Right lobe of liver (tissue), 6 donors: ENCODE measurements around the gene ARFIP1. TPM values are rescaled to one million over a fixed set of nuclear protein-coding genes. Genes with fewer than 3 reads are reported as not detected.

ENCODE experiments used
- ATAC-seq, 4 donors: fragments of 200-7000 bp; cut with Tn5 transposase; one replicate each; pipeline ENCODE4 v1.9.1; 2020; ENCODE audit warnings: mild to moderate bottlenecking in 4 of 4, moderate library complexity in 4 of 4
- DNase-seq, 3 donors: peaks; one replicate each; pipeline ENCODE4 v3.0.0-alpha.2; 2020
- H3K27ac ChIP-seq, 3 donors: fragments of 200-600 bp; one replicate each; pipeline ENCODE4 v1.8.0; 2022
- H3K27me3 ChIP-seq, 2 donors: fragments of 200-600 bp; one replicate each; pipeline ENCODE4 v1.8.0; 2022
- H3K36me3 ChIP-seq, 4 donors: fragments of 200-600 bp; sonication (generic) in 1 of 4; one replicate each; pipeline versions ENCODE4 v1.5.1 to v1.8.0; 2017 to 2022; ENCODE audit warnings: control low read depth in 1 of 4
- H3K4me1 ChIP-seq, 4 donors: fragments of 200-600 bp; sonication (generic) in 1 of 4; one replicate each; pipeline versions ENCODE4 v1.5.1 to v1.8.0; 2017 to 2022; ENCODE audit warnings: control low read depth in 1 of 4
- H3K4me3 ChIP-seq, 3 donors: fragments of 200-600 bp; one replicate each; pipeline ENCODE4 v1.8.0; 2022
- H3K9me3 ChIP-seq, 4 donors: fragments of 200-600 bp; sonication (generic) in 1 of 4; one replicate each; pipeline versions ENCODE4 v1.5.1 to v1.8.0; 2017 to 2022; ENCODE audit warnings: control low read depth in 1 of 4
- POLR2A ChIP-seq: fragments of 450-650 bp; IDR thresholded peaks from one replicate; pipeline ENCODE4 v1.6.1; 2017; ENCODE audit warnings: antibody characterized with exemption, mild to moderate bottlenecking
- WGBS: methylation state at CpG from one replicate; pipeline ENCODE4 v1.1.6; 2018; ENCODE audit warnings: low coverage, low lambda C conversion rate; ENCODE audit not compliant: insufficient coverage; ENCODE audit errors: missing lambda C conversion rate; 5-methylcytosine and 5-hydroxymethylcytosine counted together
- intact Hi-C, 2 donors: fragments of 100-400 bp; cut with DNase I; formaldehyde crosslinking; loops; one replicate each; pipeline versions ENCODE4 v1.11.2 to v1.14.1; 2022
- total RNA-seq, 6 experiments: library from RNA; depleted of rRNA in 2 of 6; stranded (reverse); fragments of >200 nt in 2 of 6; fragmentation: NEBNext Ultra II Directional in 3 of 6; extraction: Animal tissue kit (Norgen Biotek cat#: 25700) in 3 of 6; gene quantifications; one replicate each; pipeline versions ENCODE4 v1.1.0 to v1.2.4, GENCODE V29; 2016 to 2023
- TF ChIP-seq, protein P1 (sequence below), 4 donors: fragments of 200-600 bp in 3 of 4; fragments of 450-650 bp in 1 of 4; IDR thresholded peaks; one replicate each; pipeline versions ENCODE4 v1.5.1 to v1.8.0; 2016 to 2022; ENCODE audit warnings: antibody characterized with exemption in 4 of 4, mild to moderate bottlenecking in 2 of 4
- donor health status: DM: no; HTN: yes; CAD: no.
- donor health status: DM: no; HTN: no; CAD: no.
- donor health status: DM: no; HTN: no; CAD: no.
- donor health status: DM: no; HTN: yes; CAD: no.
- donor health status: DM: no; HTN: yes; CAD: no.

The ARFIP1 gene
- total RNA-seq, 6 experiments from 2014 or later: 9.1 to 19.9 (median 14.1) TPM

DNA sequence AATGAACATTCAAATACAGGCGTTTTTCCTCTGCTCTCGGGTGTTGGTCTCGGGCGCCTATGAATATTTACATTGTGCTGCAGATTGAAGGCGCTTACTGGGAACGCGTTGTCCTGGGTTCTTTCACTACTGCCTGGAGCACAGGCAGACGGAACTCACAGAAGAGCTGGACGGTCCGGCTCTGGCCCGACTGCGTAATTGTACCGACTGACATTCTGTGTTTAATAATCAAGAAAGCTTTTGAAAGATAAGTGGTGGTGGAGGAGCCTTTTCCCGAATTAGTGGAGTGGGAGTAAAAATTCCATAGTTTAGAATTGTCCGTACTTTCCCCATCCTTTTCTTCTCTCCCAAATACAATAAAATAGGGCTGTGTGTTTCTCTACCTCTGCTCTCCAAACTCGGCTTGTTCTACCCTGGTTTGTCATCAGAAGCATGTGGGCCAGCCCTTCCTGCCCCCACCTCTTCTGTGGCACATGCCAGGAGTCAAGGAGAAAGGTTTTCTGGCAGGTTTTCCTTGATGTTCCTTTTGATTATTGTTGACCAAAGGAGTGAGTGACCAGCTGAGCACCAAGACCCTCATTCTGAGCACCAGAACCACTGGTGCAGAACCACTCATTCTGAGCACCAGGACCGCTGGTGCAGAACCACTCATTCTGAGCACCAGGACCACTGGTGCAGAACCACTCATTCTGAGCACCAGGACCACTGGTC, 158.6 kb downstream of the ARFIP1 start:
- peaks cover 0 to 4% of the 10 kb centered on the region in 2 donors for H3K27me3 ChIP-seq
- no peaks in the 10 kb centered on the region for H3K9me3 ChIP-seq
- 18% methylated on average over 11 of the region's 17 CpGs for WGBS
- DNase-seq: no peak
- peaks cover 0 to 18% (median 7%) of the 10 kb centered on the region in 4 donors for H3K4me1 ChIP-seq
- H3K36me3 ChIP-seq: no peaks in the 10 kb centered on the region
- no peak overlapping the region for H3K27ac ChIP-seq
- ATAC-seq: no peak
- TF ChIP-seq, protein P1, sequence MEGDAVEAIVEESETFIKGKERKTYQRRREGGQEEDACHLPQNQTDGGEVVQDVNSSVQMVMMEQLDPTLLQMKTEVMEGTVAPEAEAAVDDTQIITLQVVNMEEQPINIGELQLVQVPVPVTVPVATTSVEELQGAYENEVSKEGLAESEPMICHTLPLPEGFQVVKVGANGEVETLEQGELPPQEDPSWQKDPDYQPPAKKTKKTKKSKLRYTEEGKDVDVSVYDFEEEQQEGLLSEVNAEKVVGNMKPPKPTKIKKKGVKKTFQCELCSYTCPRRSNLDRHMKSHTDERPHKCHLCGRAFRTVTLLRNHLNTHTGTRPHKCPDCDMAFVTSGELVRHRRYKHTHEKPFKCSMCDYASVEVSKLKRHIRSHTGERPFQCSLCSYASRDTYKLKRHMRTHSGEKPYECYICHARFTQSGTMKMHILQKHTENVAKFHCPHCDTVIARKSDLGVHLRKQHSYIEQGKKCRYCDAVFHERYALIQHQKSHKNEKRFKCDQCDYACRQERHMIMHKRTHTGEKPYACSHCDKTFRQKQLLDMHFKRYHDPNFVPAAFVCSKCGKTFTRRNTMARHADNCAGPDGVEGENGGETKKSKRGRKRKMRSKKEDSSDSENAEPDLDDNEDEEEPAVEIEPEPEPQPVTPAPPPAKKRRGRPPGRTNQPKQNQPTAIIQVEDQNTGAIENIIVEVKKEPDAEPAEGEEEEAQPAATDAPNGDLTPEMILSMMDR (IDR thresholded peaks at IDR 0.05): no peak
- no peak for TF ChIP-seq POLR2A
- peak overlapping the region in 2 of 3 donors; percentile 45 to 53 for H3K4me3 ChIP-seq
- intact Hi-C loops: no loop called here

DNA sequence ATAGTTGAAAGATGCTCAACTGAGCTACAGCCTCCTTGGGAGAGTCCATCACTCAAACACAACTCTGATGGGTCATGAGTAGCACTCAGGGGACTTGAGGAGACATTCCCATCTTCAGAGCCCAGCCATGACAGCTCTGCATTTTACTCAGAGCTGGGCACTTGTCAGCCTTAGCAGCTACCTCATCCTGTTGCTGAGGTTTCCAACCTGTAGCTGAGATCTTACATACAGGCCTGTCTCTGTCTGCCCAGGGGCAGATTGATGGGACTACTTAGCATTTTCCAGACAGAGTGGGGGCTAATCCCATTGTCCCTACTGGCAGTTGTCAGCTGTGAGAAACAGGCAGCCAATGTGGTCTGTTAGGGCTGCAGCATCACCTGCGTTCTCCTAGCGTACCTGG, 159.9 kb downstream of the ARFIP1 start:
- ATAC-seq (no peak), DNase-seq (no peak)
- Histone ChIP-seq H3K27me3 (peaks cover 0 to 4% of the 10 kb centered on the region in 2 donors), H3K9me3 (no peaks in the 10 kb centered on the region), H3K4me1 (peaks cover 0 to 18% (median 7%) of the 10 kb centered on the region in 4 donors), H3K36me3 (no peaks in the 10 kb centered on the region), H3K27ac (no peak overlapping the region), H3K4me3 (no peak overlapping the region)
- no peak for TF ChIP-seq POLR2A
- TF ChIP-seq, protein P1 (IDR thresholded peaks at IDR 0.05): no peak
- intact Hi-C loops: no loop called here
- WGBS: 92% methylated on average over 2 of the region's 2 CpGs

DNA sequence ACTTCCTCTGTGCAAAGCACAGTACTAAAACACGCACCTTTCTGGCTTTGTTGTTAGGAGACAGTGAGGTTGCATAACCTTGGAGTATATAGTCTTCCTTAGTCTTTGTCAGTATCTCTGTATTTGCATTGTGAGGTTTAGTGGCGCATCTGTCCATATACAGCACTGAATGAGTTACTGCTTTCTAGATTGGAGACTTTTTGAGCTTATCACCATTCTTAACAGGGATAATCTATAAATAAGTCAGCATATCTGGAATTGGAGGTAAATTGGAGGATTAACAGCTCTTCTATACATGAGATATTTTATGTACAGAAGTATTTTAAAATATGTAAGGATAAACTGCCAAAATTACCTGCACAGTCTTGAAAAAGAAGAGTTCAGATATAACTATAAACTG, 160.7 kb downstream of the ARFIP1 start:
- ATAC-seq: no peak
- TF ChIP-seq POLR2A: no peak
- Histone ChIP-seq H3K27ac (no peak overlapping the region), H3K27me3 (peaks cover 0 to 4% of the 10 kb centered on the region in 2 donors), H3K9me3 (no peaks in the 10 kb centered on the region), H3K36me3 (no peaks in the 10 kb centered on the region), H3K4me1 (peaks cover 0 to 18% (median 7%) of the 10 kb centered on the region in 4 donors), H3K4me3 (no peak overlapping the region)
- WGBS: 74% methylated on average over 2 of the region's 2 CpGs
- intact Hi-C loops: no loop called here
- no peak for DNase-seq

DNA sequence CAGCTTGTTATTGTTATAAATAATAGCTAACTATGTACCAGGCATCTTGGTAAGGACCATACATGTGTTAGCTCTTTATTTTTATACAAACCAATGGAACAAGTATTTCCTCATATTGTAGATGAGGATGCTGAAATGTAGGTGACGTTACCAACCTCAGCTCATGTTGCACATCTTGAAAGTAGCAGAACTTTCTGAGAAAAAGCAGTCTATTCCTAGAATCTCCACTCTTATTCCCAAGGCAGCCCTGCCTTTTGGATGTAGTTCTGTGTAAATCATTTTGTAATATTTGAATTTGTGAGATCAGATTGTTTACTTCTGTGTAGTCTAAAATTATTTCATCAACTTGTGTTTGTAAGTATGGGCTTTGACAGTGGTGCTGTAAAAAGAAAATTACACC, 161.7 kb downstream of the ARFIP1 start:
- 85% methylated on average over 1 of the region's 1 CpG for WGBS
- intact Hi-C loops: no loop called here
- TF ChIP-seq, protein P1 (IDR thresholded peaks at IDR 0.05): no peak
- no peak for TF ChIP-seq POLR2A
- ATAC-seq: no peak
- Histone ChIP-seq H3K4me3 (no peak overlapping the region), H3K27ac (no peak overlapping the region), H3K4me1 (peaks cover 0 to 17% (median 4%) of the 10 kb centered on the region in 4 donors), H3K27me3 (peaks cover 0 to 4% of the 10 kb centered on the region in 2 donors), H3K36me3 (no peaks in the 10 kb centered on the region), H3K9me3 (no peaks in the 10 kb centered on the region)
- DNase-seq: no peak

DNA sequence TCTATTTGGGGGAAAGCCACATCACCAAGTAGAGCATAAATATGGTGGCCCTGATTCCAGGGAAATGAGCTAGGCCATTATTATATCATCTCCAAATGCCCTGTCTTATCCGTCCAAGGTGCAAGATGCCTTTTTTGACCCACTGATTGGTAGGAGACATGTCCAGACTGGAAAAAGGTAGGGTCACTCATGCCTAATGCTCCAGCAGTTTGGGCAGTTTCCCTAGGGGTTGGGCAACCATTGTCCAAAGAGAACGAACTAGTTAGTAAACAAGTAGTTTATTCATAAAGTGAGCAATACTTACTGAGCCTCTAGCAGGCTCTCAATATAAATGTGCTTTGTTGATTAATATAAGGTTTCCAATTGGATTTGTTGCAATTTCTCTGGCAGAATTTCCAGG, 162.6 kb downstream of the ARFIP1 start:
- no peak overlapping the region for H3K27ac ChIP-seq
- no peaks in the 10 kb centered on the region for H3K9me3 ChIP-seq
- intact Hi-C loops: no loop called here
- TF ChIP-seq, protein P1 (IDR thresholded peaks at IDR 0.05): no peak
- no peak for TF ChIP-seq POLR2A
- DNase-seq (no peak), ATAC-seq (no peak)
- H3K4me1 ChIP-seq: peaks cover 0 to 8% (median 0%) of the 10 kb centered on the region in 4 donors
- no peaks in the 10 kb centered on the region for H3K36me3 ChIP-seq
- H3K4me3 ChIP-seq: no peak overlapping the region
- peaks cover 0 to 4% of the 10 kb centered on the region in 2 donors for H3K27me3 ChIP-seq
- WGBS: 78% methylated on average over 2 of the region's 2 CpGs
